22Rv1 (cell line): Measurements from ENCODE around the gene DUSP22.
A peak's percentile ranks its signal among the peaks of the same experiment; 100 is the strongest.

Source experiments
- H3K27ac ChIP-seq: fragments of 450-650 bp; 2 replicates; pipeline ENCODE4 v1.5.1; 2017
- CTCF ChIP-seq: fragments of 450-650 bp; IDR thresholded peaks from 2 replicates; pipeline ENCODE4 v1.5.1; 2017; ENCODE audit warnings: mild to moderate bottlenecking
- ZFX ChIP-seq: fragments of 450-650 bp; IDR thresholded peaks from 2 replicates; pipeline ENCODE4 v1.6.1; 2017; ENCODE audit warnings: antibody characterized with exemption, borderline replicate concordance

DUSP22 gene

GRCh38 chr6:286681-287488 is 5.4 kb upstream of the DUSP22 start:
- TF ChIP-seq ZFX (no peak), CTCF (no peak)
- no peak overlapping the region for H3K27ac ChIP-seq

DNA sequence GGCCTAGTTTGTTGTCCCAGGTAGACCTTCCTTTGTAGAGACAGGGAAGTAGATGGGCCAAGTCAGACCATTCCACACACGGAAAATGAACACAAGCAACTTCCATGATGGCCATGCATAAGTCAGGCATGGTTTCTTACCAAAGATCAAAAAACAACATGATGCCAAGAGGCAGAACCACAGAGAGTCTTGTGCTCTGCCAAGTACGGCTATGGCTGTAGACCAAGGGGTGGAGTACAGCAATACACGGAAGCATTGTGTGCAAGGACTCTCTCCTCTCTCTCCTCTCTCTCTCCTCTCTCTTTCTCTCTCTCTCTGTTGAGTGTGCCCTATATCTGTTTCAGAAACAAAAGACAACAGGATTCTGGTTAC is 4.8 kb upstream of the DUSP22 start:
- no peak for TF ChIP-seq CTCF
- TF ChIP-seq ZFX: no peak
- H3K27ac ChIP-seq: no peak overlapping the region

DNA sequence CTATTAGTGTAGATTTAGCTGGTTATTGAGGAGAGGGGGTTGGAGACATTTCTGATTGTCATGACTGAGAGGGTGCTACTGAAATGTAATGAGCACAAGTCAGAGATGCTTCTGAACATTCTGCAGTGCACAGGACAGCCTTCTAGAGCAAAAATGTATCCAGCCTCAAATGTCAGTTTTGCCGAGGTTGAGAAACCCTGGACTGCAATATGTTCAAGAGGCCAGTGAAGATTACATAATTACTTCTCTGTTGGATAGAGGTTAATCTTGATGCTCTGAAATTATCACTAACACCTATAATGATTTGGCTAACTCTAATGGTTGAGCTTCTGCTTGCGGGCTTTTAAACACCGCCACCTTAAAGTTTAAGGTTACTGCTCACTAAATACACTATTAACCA is 3.4 kb upstream of the DUSP22 start:
- no peak overlapping the region for H3K27ac ChIP-seq

GRCh38 chr6:290111-290922 is 2.0 kb upstream of the DUSP22 start:
- H3K27ac ChIP-seq: no peak overlapping the region
- TF ChIP-seq CTCF: no peak
- TF ChIP-seq ZFX: no peak

More for the DNA sequence above, 3.4 kb upstream of the DUSP22 start:
- no peak for TF ChIP-seq CTCF
- no peak for TF ChIP-seq ZFX

- peak overlapping the region; percentile 87 for H3K27ac ChIP-seq
- TF ChIP-seq CTCF: no peak
- TF ChIP-seq ZFX: no peak
Measured at GRCh38 chr6:291204-291696, 1.0 kb upstream of the DUSP22 start.

DNA sequence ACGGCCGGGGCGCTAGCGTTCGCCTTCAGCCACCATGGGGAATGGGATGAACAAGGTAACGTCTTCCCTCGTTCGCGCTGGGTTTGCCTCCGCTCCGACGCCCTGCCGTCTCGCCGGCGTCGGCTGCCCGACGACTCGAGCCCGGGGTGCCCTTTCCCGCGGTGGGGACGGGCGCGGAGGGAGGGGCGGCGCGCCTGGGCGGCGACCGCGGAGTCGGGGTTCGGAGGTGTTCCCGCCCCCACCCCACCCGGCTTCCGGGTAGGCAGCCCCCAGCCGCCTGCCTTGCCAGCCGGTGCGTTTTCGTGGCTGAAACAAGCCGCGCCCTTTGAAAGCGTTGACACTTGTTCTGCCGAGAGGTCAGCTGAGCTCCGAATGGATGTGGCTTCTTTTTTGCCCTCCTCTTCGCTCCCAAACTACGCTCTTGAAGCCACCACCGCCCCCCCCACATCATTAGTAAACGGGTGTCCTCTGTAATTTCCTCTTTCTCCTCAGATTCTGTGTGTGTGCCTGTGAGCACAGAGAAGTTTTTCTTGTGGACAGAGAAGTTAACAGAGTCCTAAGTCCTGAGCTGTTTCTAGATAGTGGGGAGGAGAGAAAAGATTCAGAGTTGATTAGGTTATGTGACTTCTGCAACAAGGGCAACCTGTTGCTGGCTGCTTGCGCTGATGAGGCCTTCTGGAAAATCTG is 362 bp downstream of the DUSP22 start:
- H3K27ac ChIP-seq: peak overlapping the region; percentile 87
- no peak for TF ChIP-seq ZFX
- peak; percentile 11; the same call in 1 of the 2 replicates for TF ChIP-seq CTCF
